ENCODE measurements around the gene UBL7. TPM values are rescaled to one million over a fixed set of nuclear protein-coding genes. Genes with fewer than 3 reads are reported as not detected.
A peak's percentile ranks its signal among the peaks of the same experiment; 100 is the strongest.

Gene UBL7
- total and polyA plus RNA-seq, 10 of the 15 experiments (the other 5 are each of a cell fraction or from before 2014, with no cell fraction given) = 25.9 to 145 (median 90.1) TPM

- TF ChIP-seq TARDBP (IDR thresholded peaks at IDR 0.05; ENCODE audit: borderline replicate concordance) = no peak
- TF ChIP-seq CTCF (IDR thresholded peaks at IDR 0.05 in 2 of 3, conservative IDR thresholded peaks at IDR 0.05 in 1 of 3; ENCODE audit: control insufficient read depth in 2 of 3, extremely low read depth in 1 of 3, insufficient read depth in 1 of 3, low read depth in 3 of 3, low read length in 3 of 3) = peak; percentile 94 to 97 (median 95)
- no peak for TF ChIP-seq ZNF622 (IDR thresholded peaks at IDR 0.05)
- TF ChIP-seq BHLHE40 (IDR thresholded peaks at IDR 0.05; ENCODE audit: borderline replicate concordance in 1 of 2, low read depth in 2 of 2, low read length in 1 of 2) = 0 out of 4 replicates have a peak, but pooled peaks of 1 of the 2 experiments have one; percentile 14
- no peak for TF ChIP-seq HDAC2 (IDR thresholded peaks at IDR 0.05)
- no peak for TF ChIP-seq BRCA1 (IDR thresholded peaks at IDR 0.05; ENCODE audit: low read depth, low read length)
- no peak for TF ChIP-seq ATF7 (IDR thresholded peaks at IDR 0.05; ENCODE audit: low read depth)
- peak; percentile 11 for TF ChIP-seq SIX5 (IDR thresholded peaks at IDR 0.05; ENCODE audit: low read depth, low read length, severe bottlenecking)
- no peak for TF ChIP-seq POLR2AphosphoS2 (IDR thresholded peaks at IDR 0.05; ENCODE audit: low read depth, low read length)
- TF ChIP-seq EED (IDR thresholded peaks at IDR 0.05; ENCODE audit: low read depth) = no peak
- 0 out of 2 replicates have a peak, but pooled peaks have one; percentile 71 for TF ChIP-seq WRNIP1 (IDR thresholded peaks at IDR 0.05; ENCODE audit: borderline replicate concordance, low read depth, low read length)
- no peak for TF ChIP-seq CBFB (IDR thresholded peaks at IDR 0.05; ENCODE audit: low read depth)
- peak; percentile 69; the same call in 1 of the 2 replicates for TF ChIP-seq NBN (IDR thresholded peaks at IDR 0.05)
- TF ChIP-seq JUND (IDR thresholded peaks at IDR 0.05; ENCODE audit: low read depth, low read length) = no peak
- TF ChIP-seq ZNF24 (IDR thresholded peaks at IDR 0.05) = no peak
- no peak for TF ChIP-seq IKZF2 (IDR thresholded peaks at IDR 0.05)
- no peak for TF ChIP-seq TCF12 (IDR thresholded peaks at IDR 0.05; ENCODE audit: low read depth, low read length)
Measured at GRCh38 chr15:74438721-74439316, 22.1 kb downstream of the UBL7 start (continued).

Measured in GM12878 (cell line).